ENCODE data around the gene EPM2A.

DNA sequence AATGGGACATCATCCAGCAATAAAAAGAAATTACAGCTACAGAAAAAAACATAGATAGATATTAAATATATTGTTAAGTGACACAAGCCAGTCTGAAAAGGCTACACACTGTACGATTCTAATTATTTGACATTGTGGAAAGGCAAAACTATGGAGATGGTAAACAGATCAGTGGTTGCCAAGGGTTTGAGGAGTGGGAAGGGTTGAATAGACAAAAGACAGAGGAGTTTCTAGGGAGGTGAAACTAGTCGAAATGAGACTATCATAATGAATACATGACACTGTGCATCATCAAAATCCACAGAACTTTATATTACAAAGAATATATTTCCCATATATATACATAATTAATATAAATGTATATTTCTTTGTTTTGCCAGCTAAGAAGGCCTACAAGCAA is 9.8 kb downstream of the EPM2A start:
- no peak for TF ChIP-seq EZH2 (IDR thresholded peaks at IDR 0.05; ENCODE audit: low read length)
- TF ChIP-seq, protein P1, sequence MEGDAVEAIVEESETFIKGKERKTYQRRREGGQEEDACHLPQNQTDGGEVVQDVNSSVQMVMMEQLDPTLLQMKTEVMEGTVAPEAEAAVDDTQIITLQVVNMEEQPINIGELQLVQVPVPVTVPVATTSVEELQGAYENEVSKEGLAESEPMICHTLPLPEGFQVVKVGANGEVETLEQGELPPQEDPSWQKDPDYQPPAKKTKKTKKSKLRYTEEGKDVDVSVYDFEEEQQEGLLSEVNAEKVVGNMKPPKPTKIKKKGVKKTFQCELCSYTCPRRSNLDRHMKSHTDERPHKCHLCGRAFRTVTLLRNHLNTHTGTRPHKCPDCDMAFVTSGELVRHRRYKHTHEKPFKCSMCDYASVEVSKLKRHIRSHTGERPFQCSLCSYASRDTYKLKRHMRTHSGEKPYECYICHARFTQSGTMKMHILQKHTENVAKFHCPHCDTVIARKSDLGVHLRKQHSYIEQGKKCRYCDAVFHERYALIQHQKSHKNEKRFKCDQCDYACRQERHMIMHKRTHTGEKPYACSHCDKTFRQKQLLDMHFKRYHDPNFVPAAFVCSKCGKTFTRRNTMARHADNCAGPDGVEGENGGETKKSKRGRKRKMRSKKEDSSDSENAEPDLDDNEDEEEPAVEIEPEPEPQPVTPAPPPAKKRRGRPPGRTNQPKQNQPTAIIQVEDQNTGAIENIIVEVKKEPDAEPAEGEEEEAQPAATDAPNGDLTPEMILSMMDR (optimal IDR thresholded peaks at IDR 0.05 in 1 of 3, IDR thresholded peaks at IDR 0.05 in 1 of 3, conservative IDR thresholded peaks at IDR 0.05 in 1 of 3; ENCODE audit: extremely low read depth in 1 of 3, insufficient read depth in 2 of 3, low read length in 3 of 3) = no peak

Measured in keratinocyte (primary cell).